ENCODE data around the gene TSPAN4. TPM values are rescaled to one million over a fixed set of nuclear protein-coding genes. Genes with fewer than 3 reads are reported as not detected.

Gene TSPAN4
- total and polyA plus RNA-seq, 4 donors: 27.2 to 151 (median 78.6) TPM

DNA sequence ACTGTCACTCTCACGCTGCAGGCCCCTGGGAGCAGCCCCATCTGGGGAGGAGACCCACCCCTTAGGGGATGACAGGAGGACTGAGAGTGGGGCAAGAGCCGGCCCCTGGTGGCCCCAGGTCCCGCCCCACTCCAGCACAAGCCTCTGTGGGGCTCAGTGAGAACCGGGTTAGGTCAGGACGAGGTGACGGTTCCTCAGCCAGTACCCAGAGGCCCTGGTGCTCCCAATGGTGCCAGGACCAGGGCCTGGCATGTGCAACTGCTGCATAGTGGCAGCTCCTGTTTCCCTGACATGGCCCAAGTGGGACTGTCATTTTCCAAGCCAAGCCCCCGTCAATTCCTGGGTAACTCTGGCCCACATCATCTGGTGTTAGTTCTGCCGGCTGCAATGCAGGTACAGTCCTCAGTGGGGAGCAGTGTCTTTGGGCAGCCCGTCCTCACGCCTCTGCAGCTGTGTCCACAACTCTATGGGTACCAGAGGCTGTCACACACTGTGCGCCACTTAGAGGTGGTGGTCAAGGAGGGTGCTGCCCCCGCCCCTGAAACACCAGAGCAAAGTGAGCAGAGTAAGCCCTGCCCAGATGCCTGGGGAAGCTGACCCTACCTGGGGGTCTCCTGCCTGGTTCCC is 52.0 kb downstream of the TSPAN4 start:
- Histone ChIP-seq H3K4me1 (ENCODE audit: control insufficient read depth, insufficient read depth, low read length) (peaks cover 30% of the 10 kb centered on the region), H3K9me3 (ENCODE audit: control insufficient read depth, insufficient read depth, low read length) (no peaks in the 10 kb centered on the region), H3K4me3 (ENCODE audit: low read depth, low read length) (no peak overlapping the region), H3K36me3 (ENCODE audit: control insufficient read depth, insufficient read depth, low read length) (peaks cover 90% of the 10 kb centered on the region), H3K27ac (ENCODE audit: low read depth, low read length) (no peak overlapping the region), H3K27me3 (ENCODE audit: control insufficient read depth, insufficient read depth, low read length) (no peaks in the 10 kb centered on the region)
- 76% methylated on average over 12 of the region's 12 CpGs for WGBS (ENCODE audit: insufficient coverage)
- no peak for DNase-seq (ENCODE audit: low read depth in 4 of 6, low spot score in 6 of 6)

GRCh38 chr11:895331-896110 is 52.9 kb downstream of the TSPAN4 start:
- no peaks in the 10 kb centered on the region for H3K27me3 ChIP-seq (ENCODE audit: control insufficient read depth, insufficient read depth, low read length)

DNA sequence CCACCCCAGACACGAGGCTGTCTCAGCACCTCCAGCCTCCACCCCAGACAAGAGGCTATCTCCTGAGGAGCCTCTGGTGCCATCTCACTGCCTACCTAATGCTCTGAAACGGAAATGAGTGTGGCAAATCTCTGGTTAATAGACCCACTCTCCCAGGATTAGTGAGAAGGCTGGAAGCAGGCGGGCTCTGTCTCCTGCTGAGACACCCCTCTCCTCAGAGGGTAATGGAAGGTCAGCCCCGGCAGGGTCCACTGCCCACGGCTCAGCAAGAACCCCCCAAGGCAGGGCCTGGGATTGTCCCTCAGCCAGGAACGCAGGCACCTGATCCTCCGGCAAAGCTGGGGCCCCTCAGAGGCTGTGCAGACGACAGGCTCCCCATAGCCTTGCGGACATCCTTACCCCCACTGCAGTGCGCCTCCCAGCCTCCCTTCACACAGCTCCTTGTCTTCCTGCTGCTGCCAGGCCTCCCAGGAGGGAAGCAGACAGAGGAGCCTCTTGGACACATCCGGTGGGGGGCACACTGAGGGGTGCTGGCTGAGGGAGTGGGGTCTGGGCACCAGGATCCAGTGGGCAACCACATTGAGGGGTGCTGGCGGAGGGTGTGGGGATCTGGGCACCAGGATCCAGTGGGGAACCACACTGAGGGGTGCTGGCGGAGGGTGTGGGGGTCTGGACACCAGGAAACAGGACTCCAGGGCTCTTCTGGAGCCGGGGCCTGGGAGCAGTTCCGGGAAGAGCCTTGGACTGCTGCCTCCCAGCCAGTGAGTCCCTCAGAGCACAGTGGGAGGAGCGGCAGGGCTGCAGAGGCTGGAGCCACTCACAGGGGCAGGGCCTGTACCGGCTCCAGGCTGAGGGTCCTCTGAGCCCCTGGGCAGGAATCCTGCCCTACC is 54.8 kb downstream of the TSPAN4 start:
- Histone ChIP-seq H3K36me3 (ENCODE audit: control insufficient read depth, insufficient read depth, low read length) (peaks cover 94% of the 10 kb centered on the region), H3K27me3 (ENCODE audit: control insufficient read depth, insufficient read depth, low read length) (no peaks in the 10 kb centered on the region), H3K4me1 (ENCODE audit: control insufficient read depth, insufficient read depth, low read length) (peaks cover 2% of the 10 kb centered on the region), H3K4me3 (ENCODE audit: low read depth, low read length) (no peak overlapping the region), H3K27ac (ENCODE audit: low read depth, low read length) (no peak overlapping the region), H3K9me3 (ENCODE audit: control insufficient read depth, insufficient read depth, low read length) (no peaks in the 10 kb centered on the region)
- 71% methylated on average over 13 of the region's 17 CpGs for WGBS (ENCODE audit: insufficient coverage)
- no peak for DNase-seq (ENCODE audit: low read depth in 4 of 6, low spot score in 6 of 6)

More at GRCh38 chr11:895331-896110, 52.9 kb downstream of the TSPAN4 start:
- WGBS (ENCODE audit: insufficient coverage): 82% methylated on average over 26 of the region's 26 CpGs
- Histone ChIP-seq H3K4me3 (ENCODE audit: low read depth, low read length) (no peak overlapping the region), H3K27ac (ENCODE audit: low read depth, low read length) (no peak overlapping the region), H3K4me1 (ENCODE audit: control insufficient read depth, insufficient read depth, low read length) (peaks cover 22% of the 10 kb centered on the region), H3K9me3 (ENCODE audit: control insufficient read depth, insufficient read depth, low read length) (no peaks in the 10 kb centered on the region), H3K36me3 (ENCODE audit: control insufficient read depth, insufficient read depth, low read length) (peaks cover 91% of the 10 kb centered on the region)
- no peak for DNase-seq (ENCODE audit: low read depth in 4 of 6, low spot score in 6 of 6)

GRCh38 chr11:898143-898511 is 55.5 kb downstream of the TSPAN4 start:
- Histone ChIP-seq H3K36me3 (ENCODE audit: control insufficient read depth, insufficient read depth, low read length) (peaks cover 94% of the 10 kb centered on the region), H3K27ac (ENCODE audit: low read depth, low read length) (no peak overlapping the region)
- 59% methylated on average over 10 of the region's 10 CpGs for WGBS (ENCODE audit: insufficient coverage)

DNA sequence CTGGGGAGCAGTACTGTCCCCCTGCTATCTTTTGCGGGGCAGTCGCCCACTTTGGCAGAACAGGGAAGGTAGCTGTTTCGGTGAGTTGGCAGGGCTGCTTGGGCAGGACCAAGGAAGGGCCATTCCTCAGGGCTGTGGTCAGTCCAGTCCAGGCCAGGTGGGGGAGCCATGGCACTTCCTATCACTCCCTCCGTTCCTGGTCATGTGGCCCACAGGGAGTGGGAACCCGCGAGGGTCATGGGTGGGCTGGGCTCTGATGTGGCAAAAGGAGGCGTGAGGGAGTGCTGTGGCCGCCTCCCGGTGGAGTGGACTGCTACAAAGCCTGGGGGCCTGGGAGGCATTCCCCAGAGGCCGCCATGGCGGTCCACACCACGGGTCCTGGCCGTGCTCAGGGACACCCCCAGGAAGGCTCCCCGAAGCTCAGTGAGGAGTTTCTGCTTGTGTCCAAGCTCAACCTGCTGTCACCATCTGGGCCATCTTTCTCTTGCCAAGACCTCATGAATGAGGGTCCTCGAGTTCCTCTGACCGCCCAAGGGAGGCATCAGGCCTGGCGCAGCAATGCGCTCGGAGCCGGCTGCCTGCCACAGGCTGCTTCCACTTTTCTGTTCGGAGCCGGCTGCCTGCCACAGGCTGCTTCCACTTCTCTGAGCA is 56.0 kb downstream of the TSPAN4 start:
- no peak overlapping the region for H3K4me3 ChIP-seq (ENCODE audit: low read depth, low read length)
- no peaks in the 10 kb centered on the region for H3K4me1 ChIP-seq (ENCODE audit: control insufficient read depth, insufficient read depth, low read length)
- no peak overlapping the region for H3K27ac ChIP-seq (ENCODE audit: low read depth, low read length)
- no peak for DNase-seq (ENCODE audit: low read depth in 4 of 6, low spot score in 6 of 6)
- 84% methylated on average over 21 of the region's 22 CpGs for WGBS (ENCODE audit: insufficient coverage)
- H3K9me3 ChIP-seq (ENCODE audit: control insufficient read depth, insufficient read depth, low read length): no peaks in the 10 kb centered on the region
- no peaks in the 10 kb centered on the region for H3K27me3 ChIP-seq (ENCODE audit: control insufficient read depth, insufficient read depth, low read length)
- H3K36me3 ChIP-seq (ENCODE audit: control insufficient read depth, insufficient read depth, low read length): peaks cover 94% of the 10 kb centered on the region

More at GRCh38 chr11:898143-898511, 55.5 kb downstream of the TSPAN4 start:
- H3K4me3 ChIP-seq (ENCODE audit: low read depth, low read length): no peak overlapping the region
- no peaks in the 10 kb centered on the region for H3K27me3 ChIP-seq (ENCODE audit: control insufficient read depth, insufficient read depth, low read length)
- no peaks in the 10 kb centered on the region for H3K4me1 ChIP-seq (ENCODE audit: control insufficient read depth, insufficient read depth, low read length)
- peak in 2 of 6 donors; percentile 24 to 58 for DNase-seq (ENCODE audit: low read depth in 4 of 6, low spot score in 6 of 6)
- H3K9me3 ChIP-seq (ENCODE audit: control insufficient read depth, insufficient read depth, low read length): no peaks in the 10 kb centered on the region

DNA sequence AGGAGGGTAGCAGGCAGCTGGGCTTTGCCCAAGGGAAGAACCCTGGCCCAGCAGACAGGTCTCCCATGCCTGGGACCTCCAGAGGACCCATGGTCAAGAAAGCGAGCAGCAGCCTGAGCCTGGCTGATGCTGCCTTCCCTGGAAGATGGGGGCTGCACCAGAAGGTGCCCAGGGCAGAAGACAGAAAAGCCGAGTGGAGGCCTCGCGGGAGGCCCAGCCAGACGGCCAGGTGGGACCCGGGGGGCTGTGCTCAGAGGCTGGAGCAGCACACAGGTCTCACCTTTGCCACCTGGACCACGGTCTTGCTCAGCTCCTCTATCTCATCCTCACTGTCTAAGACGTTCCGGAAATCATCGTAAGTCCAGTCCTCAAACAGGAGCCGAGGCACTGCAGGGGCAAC is 57.1 kb downstream of the TSPAN4 start:
- H3K4me1 ChIP-seq (ENCODE audit: control insufficient read depth, insufficient read depth, low read length): no peaks in the 10 kb centered on the region
- peaks cover 95% of the 10 kb centered on the region for H3K36me3 ChIP-seq (ENCODE audit: control insufficient read depth, insufficient read depth, low read length)
- DNase-seq (ENCODE audit: low read depth in 4 of 6, low spot score in 6 of 6): no peak
- H3K27ac ChIP-seq (ENCODE audit: low read depth, low read length): no peak overlapping the region
- H3K27me3 ChIP-seq (ENCODE audit: control insufficient read depth, insufficient read depth, low read length): no peaks in the 10 kb centered on the region
- H3K4me3 ChIP-seq (ENCODE audit: low read depth, low read length): no peak overlapping the region
- WGBS (ENCODE audit: insufficient coverage): 95% methylated on average over 11 of the region's 11 CpGs
- no peaks in the 10 kb centered on the region for H3K9me3 ChIP-seq (ENCODE audit: control insufficient read depth, insufficient read depth, low read length)

DNA sequence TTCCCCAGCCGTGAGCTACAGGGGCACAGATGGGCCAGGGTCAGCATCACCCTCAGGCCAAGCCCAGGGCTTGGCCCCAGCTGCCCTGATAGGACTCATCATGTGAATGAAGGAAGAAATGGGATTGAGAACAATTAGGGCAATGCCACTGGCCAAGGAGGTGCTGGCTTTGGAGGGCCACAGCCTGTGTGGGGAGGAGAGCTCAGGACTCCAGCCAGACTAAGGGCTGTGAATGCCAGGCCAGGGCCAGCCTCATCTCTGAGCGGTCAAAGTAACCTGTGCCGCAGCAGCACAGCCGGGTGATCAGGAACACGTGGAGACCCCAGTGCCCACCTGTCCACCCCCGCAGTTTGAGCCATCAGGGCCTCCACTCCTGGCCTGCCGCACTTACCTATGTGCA is 57.9 kb downstream of the TSPAN4 start:
- no peaks in the 10 kb centered on the region for H3K27me3 ChIP-seq (ENCODE audit: control insufficient read depth, insufficient read depth, low read length)
- no peak overlapping the region for H3K27ac ChIP-seq (ENCODE audit: low read depth, low read length)
- H3K36me3 ChIP-seq (ENCODE audit: control insufficient read depth, insufficient read depth, low read length): peaks cover 92% of the 10 kb centered on the region
- H3K4me1 ChIP-seq (ENCODE audit: control insufficient read depth, insufficient read depth, low read length): no peaks in the 10 kb centered on the region
- no peaks in the 10 kb centered on the region for H3K9me3 ChIP-seq (ENCODE audit: control insufficient read depth, insufficient read depth, low read length)
- no peak for DNase-seq (ENCODE audit: low read depth in 4 of 6, low spot score in 6 of 6)
- WGBS (ENCODE audit: insufficient coverage): 98% methylated on average over 6 of the region's 7 CpGs
- no peak overlapping the region for H3K4me3 ChIP-seq (ENCODE audit: low read depth, low read length)

DNA sequence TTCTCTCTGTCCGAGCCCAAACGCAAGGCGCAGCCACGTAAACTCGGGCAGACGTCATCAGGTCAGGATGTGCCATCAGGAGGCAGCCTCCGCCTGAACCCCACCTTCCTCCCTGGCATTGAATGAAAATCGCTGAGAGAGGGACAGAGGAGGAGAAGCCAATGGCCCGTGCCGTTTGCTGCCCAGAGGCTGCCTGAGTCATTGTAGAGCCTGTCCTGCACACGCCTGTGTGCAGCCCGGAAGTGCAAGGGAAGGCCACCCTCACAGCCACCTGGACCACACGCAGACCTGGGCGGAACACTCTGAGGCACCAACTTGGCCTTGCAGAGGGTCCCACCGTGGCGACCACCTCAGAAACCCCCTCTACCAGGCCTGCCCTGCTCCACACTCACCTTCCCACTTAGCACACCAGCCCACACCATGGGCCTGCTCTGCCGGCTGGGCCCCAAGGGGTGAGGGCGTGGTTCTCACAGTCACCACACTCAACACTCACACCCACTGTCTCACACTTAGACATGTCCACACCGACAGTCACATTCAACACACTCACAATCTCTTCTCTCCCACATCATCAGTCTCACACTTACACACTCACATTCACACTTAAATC is 58.9 kb downstream of the TSPAN4 start:
- WGBS (ENCODE audit: insufficient coverage): 94% methylated on average over 19 of the region's 19 CpGs
- Histone ChIP-seq H3K9me3 (ENCODE audit: control insufficient read depth, insufficient read depth, low read length) (no peaks in the 10 kb centered on the region), H3K27ac (ENCODE audit: low read depth, low read length) (no peak overlapping the region), H3K27me3 (ENCODE audit: control insufficient read depth, insufficient read depth, low read length) (no peaks in the 10 kb centered on the region), H3K36me3 (ENCODE audit: control insufficient read depth, insufficient read depth, low read length) (peaks cover 91% of the 10 kb centered on the region), H3K4me3 (ENCODE audit: low read depth, low read length) (no peak overlapping the region), H3K4me1 (ENCODE audit: control insufficient read depth, insufficient read depth, low read length) (no peaks in the 10 kb centered on the region)
- no peak for DNase-seq (ENCODE audit: low read depth in 4 of 6, low spot score in 6 of 6)

GRCh38 chr11:904380-904779 is 61.7 kb downstream of the TSPAN4 start:
- H3K4me3 ChIP-seq (ENCODE audit: low read depth, low read length): no peak overlapping the region
- H3K36me3 ChIP-seq (ENCODE audit: control insufficient read depth, insufficient read depth, low read length): peaks cover 91% of the 10 kb centered on the region
- no peak for DNase-seq (ENCODE audit: low read depth in 4 of 6, low spot score in 6 of 6)
- WGBS (ENCODE audit: insufficient coverage): 92% methylated on average over 4 of the region's 7 CpGs
- H3K27ac ChIP-seq (ENCODE audit: low read depth, low read length): no peak overlapping the region
- H3K4me1 ChIP-seq (ENCODE audit: control insufficient read depth, insufficient read depth, low read length): peaks cover 5% of the 10 kb centered on the region
- H3K27me3 ChIP-seq (ENCODE audit: control insufficient read depth, insufficient read depth, low read length): no peaks in the 10 kb centered on the region
- H3K9me3 ChIP-seq (ENCODE audit: control insufficient read depth, insufficient read depth, low read length): no peaks in the 10 kb centered on the region

Data from spinal cord (tissue), 10 donors.